ENCODE data around the gene CACNA2D3.

CACNA2D3 gene

GRCh38 chr3:54237788-54238502 lies 115.6 kb downstream of the CACNA2D3 start:
- TF ChIP-seq GATA3 (IDR thresholded peaks at IDR 0.05; ENCODE audit: low read depth, low read length) (no peak), GATA2 (IDR thresholded peaks at IDR 0.05; ENCODE audit: low read depth, low read length) (no peak)

GRCh38 chr3:54240309-54240708 lies 118.0 kb downstream of the CACNA2D3 start:
- no peak for TF ChIP-seq GATA3 (IDR thresholded peaks at IDR 0.05; ENCODE audit: low read depth, low read length)

DNA sequence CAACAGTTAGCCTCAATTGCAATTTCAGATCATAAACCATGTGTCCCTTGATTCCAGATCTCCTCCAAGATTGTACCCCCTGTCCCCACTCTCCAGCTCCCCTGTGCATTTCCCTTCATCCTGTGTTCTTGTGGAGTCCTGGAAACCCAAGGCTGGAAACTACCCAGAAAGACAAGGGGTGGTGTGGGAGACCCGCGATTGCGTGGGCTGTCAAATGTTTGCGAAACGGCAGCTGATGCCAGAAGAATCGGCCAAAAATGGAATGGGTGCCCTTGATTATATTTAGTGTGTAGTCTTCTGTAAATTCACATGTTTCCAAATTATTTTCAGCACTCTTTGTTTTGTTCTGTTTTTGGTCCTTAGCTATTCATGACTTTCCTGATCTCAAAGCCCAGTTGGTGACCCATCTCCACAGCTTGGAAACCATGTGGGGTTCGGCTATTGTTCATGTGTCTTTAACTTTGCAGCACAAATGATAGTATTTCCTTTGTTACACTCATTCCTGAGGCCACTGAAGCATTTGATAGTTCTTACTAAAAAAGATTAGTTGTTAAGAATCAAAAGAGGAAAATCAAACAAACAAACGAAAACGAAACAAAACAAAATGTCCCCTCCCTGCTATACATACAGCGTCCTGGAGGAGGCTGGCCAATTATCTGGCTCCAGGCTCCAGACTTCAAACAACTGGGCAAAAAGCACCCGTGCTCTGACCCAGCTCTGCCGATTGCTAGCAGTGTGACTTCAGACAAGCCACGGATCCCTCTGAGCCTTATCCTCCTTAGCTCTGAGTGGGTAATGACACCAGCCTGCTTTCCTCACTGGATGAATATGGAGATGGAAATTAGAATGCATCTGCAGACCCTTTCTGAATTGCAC lies 120.9 kb downstream of the CACNA2D3 start:
- TF ChIP-seq GATA2 (IDR thresholded peaks at IDR 0.05; ENCODE audit: low read depth, low read length) = no peak
- TF ChIP-seq GATA3 (IDR thresholded peaks at IDR 0.05; ENCODE audit: low read depth, low read length) = no peak

GRCh38 chr3:54243960-54244682 lies 121.8 kb downstream of the CACNA2D3 start:
- no peak for TF ChIP-seq GATA3 (IDR thresholded peaks at IDR 0.05; ENCODE audit: low read depth, low read length)
- TF ChIP-seq GATA2 (IDR thresholded peaks at IDR 0.05; ENCODE audit: low read depth, low read length) = no peak

DNA sequence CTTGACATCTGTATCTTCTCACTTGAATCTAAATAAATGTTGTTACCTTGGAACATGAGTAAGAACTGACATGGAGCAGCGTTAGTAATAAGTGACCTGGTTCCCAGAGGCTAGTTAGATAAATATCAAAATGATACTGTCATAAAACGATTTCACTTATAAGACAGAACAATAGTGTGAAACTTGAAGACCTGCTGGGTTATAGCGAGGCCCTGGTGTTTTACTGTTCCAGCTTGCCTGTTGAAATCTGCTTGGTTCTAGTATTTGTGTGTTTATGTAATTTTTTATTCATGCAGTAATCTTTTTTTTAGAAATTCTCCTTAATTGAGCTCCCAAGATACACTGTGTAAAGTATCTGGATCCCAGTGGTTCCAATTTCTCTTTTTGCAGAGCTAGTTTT lies 129.4 kb downstream of the CACNA2D3 start:
- TF ChIP-seq GATA2 (IDR thresholded peaks at IDR 0.05; ENCODE audit: low read depth, low read length) (no peak), GATA3 (IDR thresholded peaks at IDR 0.05; ENCODE audit: low read depth, low read length) (no peak)

DNA sequence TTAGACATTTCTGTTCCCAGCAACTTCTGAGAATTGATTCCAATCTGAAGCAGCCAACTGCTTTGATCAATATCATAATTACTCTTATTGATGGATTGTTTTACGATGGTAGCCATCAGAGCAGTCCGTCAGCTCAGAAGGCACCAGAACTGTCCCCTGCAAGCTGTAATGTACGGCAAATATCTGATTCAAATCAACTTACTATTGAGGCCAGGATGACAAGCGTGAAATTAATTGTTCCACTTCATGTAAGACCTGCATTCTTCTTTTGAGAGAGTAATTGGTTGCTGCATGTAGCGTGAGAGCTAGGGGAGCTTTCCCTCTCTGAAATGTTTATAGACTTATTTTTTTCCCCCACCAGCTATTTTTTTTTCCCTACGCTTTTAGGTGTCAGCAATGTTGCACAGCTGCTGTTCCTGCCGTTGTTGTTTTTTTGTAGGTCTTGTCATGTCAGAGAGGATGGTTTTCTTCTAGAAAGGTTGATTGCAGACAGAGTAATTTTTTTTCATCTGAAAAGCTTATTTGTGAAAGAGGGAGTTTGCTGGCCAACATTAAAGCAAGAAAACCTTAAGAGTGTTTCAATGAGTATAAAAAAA lies 134.9 kb downstream of the CACNA2D3 start:
- TF ChIP-seq GATA3 (IDR thresholded peaks at IDR 0.05; ENCODE audit: low read depth, low read length) (no peak), GATA2 (IDR thresholded peaks at IDR 0.05; ENCODE audit: low read depth, low read length) (no peak)

- TF ChIP-seq GATA2 (IDR thresholded peaks at IDR 0.05; ENCODE audit: low read depth, low read length) = no peak
- TF ChIP-seq GATA3 (IDR thresholded peaks at IDR 0.05; ENCODE audit: low read depth, low read length) = no peak
Measured at GRCh38 chr3:54259636-54260035, 137.3 kb downstream of the CACNA2D3 start.

- TF ChIP-seq GATA3 (IDR thresholded peaks at IDR 0.05; ENCODE audit: low read depth, low read length) (no peak), GATA2 (IDR thresholded peaks at IDR 0.05; ENCODE audit: low read depth, low read length) (no peak)
Measured at GRCh38 chr3:54261141-54261540, 138.8 kb downstream of the CACNA2D3 start.

GRCh38 chr3:54262541-54262940 lies 140.2 kb downstream of the CACNA2D3 start:
- TF ChIP-seq GATA3 (IDR thresholded peaks at IDR 0.05; ENCODE audit: low read depth, low read length) = no peak
- TF ChIP-seq GATA2 (IDR thresholded peaks at IDR 0.05; ENCODE audit: low read depth, low read length) = no peak

- TF ChIP-seq GATA2 (IDR thresholded peaks at IDR 0.05; ENCODE audit: low read depth, low read length) (no peak), GATA3 (IDR thresholded peaks at IDR 0.05; ENCODE audit: low read depth, low read length) (no peak)
Measured at GRCh38 chr3:54262946-54263345, 140.6 kb downstream of the CACNA2D3 start.

- no peak for TF ChIP-seq GATA2 (IDR thresholded peaks at IDR 0.05; ENCODE audit: low read depth, low read length)
- TF ChIP-seq GATA3 (IDR thresholded peaks at IDR 0.05; ENCODE audit: low read depth, low read length) = no peak
Measured at GRCh38 chr3:54264050-54264449, 141.7 kb downstream of the CACNA2D3 start.

DNA sequence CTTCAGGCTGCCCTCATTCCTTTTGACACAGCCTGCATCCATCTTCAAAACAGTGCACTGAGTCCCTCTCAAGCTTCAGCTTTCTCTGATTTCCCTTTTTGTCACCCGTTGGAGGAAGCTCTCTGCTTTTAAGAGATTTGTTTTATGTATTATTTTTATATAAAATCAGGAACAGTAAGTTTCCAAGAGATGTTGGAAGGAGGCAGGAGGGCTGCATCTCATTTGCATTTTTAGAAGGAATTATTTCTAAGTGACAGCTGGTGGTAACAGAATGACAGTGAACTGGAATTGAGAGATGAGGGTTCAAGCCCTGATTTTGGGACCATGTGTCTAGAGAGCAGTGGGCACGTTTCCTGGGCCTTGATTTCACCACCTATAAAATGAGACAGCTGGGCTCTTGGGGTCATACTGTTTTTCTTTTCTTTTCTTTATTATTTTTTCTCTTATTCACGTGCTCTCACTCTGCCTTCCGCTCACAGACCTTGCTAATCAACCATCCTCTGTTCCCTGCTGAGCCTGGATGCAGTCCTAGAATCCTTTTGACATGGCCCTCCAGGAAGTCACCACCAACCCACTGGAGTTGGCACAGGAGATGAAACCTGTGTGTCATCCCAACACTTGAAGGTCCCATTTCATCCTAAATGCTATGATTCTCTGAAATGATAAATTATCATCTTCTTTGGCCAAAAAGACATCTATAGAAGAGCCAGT lies 148.6 kb downstream of the CACNA2D3 start:
- no peak for TF ChIP-seq GATA2 (IDR thresholded peaks at IDR 0.05; ENCODE audit: low read depth, low read length)
- TF ChIP-seq GATA3 (IDR thresholded peaks at IDR 0.05; ENCODE audit: low read depth, low read length) = no peak

- TF ChIP-seq GATA3 (IDR thresholded peaks at IDR 0.05; ENCODE audit: low read depth, low read length) = no peak
- no peak for TF ChIP-seq GATA2 (IDR thresholded peaks at IDR 0.05; ENCODE audit: low read depth, low read length)
Measured at GRCh38 chr3:54273791-54274190, 151.4 kb downstream of the CACNA2D3 start.
